ENCODE measurements around the gene GAN.

DNA sequence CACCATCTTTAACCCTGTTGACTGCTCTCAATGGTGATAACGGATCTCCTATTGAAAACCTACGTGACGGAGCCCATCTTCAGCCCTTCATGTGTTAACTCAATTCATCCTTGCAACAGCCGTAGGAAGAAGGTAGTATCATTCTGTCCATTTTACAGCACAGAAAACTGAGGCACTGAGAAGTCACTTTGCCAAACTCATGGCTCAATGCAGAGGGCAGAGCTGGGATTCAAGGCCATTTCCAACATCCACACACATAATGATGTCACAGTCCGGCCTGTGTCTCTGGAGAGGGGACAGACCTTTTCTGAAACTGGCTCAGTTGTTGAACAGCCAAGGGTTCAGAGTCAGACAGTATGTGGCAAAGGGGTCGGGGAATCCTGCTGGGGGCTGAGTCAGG, 77.2 kb downstream of the GAN start:
- TF ChIP-seq, protein P1, sequence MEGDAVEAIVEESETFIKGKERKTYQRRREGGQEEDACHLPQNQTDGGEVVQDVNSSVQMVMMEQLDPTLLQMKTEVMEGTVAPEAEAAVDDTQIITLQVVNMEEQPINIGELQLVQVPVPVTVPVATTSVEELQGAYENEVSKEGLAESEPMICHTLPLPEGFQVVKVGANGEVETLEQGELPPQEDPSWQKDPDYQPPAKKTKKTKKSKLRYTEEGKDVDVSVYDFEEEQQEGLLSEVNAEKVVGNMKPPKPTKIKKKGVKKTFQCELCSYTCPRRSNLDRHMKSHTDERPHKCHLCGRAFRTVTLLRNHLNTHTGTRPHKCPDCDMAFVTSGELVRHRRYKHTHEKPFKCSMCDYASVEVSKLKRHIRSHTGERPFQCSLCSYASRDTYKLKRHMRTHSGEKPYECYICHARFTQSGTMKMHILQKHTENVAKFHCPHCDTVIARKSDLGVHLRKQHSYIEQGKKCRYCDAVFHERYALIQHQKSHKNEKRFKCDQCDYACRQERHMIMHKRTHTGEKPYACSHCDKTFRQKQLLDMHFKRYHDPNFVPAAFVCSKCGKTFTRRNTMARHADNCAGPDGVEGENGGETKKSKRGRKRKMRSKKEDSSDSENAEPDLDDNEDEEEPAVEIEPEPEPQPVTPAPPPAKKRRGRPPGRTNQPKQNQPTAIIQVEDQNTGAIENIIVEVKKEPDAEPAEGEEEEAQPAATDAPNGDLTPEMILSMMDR (conservative IDR thresholded peaks at IDR 0.05; ENCODE audit: low read depth, low read length) = no peak
- TF ChIP-seq POLR2A (IDR thresholded peaks at IDR 0.05; ENCODE audit: low read depth, low read length) (no peak), NFE2L2 (IDR thresholded peaks at IDR 0.05; ENCODE audit: low read depth, low read length) (no peak)

All from IMR-90 (cell line).